Effector CD8-positive, alpha-beta T cell (primary cell): ENCODE results near the gene RAE1.
"Not testable (repeated sequence)": the region's sequence is repeated elsewhere in the genome, so short reads cannot be mapped to it uniquely, and the experiment has no call there.

Experiments
- DNase-seq: peaks from one replicate; lab custom pipeline; 2025; lab: John Stamatoyannopoulos, UW

Gene RAE1

DNA sequence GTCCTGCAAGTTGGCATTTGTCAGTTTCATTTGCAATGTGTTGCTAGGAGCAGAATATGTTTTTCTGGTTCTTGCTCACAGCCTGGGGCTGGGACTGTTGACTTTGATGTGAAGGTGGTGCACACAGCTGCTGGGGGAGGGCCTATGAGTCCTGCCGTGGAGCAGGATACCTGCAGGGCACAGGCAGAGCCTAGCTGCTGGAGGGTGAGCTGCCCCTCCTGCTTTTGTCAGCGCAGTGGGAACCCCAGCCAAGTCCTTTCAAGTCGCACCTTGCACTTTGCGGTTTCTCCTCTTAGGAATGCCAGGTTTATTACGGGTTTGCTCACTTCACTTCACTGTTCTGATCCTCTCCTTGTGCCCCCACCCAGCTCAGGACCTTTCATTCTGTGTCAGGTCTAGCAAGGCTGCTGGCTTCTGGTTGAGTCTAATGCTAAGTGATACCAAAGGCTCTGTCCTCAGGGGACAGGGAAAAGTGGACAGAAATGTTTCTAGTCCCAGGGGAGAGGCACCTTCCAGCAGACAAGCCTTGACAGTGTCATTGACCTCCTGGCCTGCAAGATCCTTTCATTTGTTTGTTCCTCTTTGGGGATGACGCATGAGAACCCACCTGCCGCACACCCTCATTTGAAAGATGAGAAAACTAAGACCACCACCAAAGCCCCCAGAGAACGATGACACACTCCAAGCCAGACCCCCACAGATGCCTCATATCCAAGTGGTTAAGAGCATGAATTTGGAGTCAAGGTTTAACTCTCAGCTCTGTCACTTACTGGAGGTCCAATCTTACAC is 24.2 kb upstream of the RAE1 start:
- no peak for DNase-seq

DNA sequence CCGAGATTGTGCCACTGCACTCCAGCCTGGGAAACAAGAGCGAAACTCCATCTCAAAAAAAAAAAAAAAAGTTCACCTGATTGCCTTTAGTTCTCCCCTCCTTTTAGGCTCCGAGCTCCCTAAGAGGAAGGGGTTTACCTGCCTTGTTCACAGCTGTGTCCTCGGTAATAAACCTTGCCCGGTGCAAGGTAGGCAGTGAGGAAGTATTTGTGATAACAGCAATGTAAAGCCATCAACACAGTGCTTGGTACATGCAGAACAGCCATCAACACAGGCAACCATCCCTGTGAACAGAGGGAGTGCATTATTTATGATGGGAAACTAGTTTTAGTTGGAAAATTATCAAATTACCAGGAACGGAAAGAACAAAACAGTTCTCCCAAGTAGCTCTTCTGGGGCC is 23.2 kb upstream of the RAE1 start:
- DNase-seq, result no peak

DNA sequence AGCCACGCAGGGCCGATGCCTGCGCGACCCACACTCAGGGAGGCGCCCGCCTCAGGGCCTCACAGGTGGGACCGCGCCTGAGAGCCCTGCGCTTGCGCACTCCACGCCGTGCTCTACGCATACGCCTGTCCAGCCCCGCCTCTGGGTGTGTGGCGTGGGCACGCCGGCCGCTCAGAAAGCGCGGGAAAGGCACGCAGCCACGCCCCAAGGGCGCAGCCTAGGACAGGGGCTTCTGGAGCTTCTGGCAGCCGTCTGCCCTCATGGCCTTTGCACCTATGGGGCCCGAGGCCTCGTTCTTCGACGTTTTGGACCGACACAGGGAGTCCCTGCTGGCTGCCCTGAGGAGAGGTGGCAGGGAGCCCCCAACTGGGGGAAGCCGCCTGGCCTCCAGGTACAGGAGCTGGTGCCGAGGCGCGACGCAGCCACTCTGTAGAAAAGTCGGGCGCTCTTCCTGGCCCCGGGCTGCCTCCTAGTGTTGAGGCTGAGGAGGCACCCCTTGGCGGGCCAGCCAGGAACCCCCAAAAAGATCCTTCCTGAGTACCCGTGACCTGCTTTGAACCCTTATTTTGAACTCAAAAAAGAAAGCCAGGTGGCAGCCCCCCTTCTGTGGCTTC is 21.3 kb upstream of the RAE1 start, which contains the start of gene SPO11:
Gene SPO11, plus strand, starts transcription at position 196 of the 614 bp plus-strand sequence. Its CDS starts 65 bp downstream, at position 261.
- DNase-seq, result no peak

DNA sequence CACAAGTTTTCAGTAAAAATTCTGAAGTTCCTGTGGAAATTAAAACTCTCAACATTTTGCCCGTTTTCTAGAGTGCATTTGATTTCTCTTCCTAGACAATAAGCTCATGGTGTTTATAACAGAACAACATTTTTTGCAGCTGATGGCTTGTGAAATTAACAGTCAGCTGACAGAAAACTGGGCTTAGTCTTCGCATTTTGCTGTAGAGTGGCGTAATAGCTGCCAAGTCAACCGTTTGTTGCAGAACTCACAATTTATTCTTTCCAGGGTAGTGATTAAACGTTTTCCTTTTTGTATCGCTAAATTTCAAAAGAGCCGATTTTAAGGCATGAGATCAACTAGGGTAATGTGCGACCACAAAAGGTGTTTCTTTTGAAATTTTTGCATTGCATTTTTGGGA is 20.1 kb upstream of the RAE1 start:
- DNase-seq, result no peak

DNA sequence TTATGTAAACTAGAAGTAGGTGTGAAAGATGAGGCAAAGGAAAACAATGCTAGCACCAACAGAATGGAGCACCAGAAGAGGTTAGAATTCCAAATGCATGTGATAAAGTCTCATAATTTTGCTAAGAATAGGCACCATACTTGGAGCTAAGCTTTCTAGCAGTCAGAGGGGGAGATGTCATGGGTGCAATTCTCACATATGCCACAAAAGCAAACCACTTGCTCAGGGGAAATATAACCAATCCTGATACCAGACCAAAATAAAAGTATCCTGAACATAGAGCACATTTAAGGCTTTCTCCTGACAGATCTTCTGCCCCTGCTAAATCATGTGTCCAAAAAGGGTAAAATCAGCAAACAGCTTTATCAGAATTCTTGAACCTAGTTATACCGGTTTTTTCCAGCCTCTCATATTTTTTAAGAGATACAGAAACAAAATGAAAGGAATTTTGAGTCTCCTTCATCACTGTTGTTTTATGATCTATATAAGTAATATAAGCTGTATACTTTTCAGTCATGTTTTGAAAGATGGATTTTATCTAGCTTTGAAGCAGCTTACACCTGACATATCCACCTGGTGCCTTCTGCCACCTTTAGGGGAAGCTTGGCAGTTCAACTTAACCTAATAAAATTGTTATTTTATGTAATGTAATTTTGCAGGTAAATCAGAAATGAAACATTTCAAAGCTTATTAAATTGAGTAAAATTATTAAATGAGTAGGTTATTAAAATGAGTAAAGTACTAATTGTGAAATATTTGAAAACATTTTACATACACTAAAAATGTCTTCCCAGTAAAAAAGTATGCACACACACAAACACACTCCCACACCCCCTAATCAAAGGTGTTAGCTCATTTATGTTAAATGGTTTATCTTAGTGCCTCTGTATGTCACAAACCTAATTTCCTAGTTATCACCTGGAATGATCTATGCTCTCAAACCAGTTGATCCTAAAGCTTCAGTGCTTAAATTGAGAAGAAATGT is 18.7 kb upstream of the RAE1 start:
- DNase-seq, result no peak

DNA sequence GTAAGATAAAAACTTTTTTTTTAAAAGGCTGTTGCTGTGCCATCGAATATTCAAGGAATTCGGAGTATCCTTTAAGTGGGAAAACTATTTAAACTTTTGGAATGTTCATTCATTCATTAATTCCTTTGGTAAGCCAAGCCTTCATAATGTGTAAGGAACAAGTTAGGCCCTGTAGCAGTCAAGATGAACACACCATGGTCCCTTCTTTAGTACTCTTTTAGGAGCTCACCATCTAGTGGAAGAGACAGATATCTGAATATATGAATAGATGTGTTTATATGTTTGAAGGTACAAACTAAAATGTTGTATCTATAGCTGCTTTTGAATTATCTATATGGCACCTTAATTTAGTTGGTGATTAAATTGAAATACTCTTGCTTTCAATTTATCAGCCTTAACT is 15.7 kb upstream of the RAE1 start:
- DNase-seq, result no peak

DNA sequence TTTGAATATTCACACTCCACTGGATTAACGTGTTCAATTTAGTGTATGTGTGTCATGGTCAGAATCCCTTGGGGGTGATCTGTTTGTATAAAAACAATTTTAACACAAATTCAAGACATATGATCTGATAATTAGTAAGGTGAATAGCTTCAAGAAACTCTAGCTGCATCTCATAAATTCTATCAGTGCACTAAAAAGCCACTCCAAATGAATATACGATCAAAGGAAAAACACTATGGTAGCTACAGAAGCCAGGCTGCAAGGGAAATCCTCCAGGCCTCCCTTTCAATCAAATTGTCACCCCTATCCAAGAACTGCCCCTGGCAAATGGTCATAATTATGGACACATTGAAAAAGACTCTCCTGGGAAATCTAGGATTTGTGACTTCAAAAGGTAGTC is 9.4 kb upstream of the RAE1 start:
- no peak for DNase-seq

DNA sequence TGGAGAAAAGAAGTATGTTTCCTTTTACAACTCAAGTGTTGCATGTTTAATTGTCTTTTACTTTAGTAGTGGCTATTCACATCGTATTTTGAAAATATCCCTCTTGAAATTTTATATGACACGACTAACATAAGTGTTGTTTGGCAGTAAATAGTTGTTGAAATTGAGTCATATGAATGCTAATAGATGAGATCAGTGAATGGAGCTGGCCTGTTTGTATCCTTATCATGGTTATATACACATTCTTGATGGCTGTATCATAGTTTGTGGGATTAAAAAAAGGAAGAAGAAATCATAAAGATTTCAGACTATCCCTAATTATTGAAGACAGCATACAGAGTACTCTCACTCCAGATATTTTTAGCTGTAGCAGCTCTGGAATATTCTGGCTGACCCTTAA is 8.2 kb upstream of the RAE1 start:
- no peak for DNase-seq

DNA sequence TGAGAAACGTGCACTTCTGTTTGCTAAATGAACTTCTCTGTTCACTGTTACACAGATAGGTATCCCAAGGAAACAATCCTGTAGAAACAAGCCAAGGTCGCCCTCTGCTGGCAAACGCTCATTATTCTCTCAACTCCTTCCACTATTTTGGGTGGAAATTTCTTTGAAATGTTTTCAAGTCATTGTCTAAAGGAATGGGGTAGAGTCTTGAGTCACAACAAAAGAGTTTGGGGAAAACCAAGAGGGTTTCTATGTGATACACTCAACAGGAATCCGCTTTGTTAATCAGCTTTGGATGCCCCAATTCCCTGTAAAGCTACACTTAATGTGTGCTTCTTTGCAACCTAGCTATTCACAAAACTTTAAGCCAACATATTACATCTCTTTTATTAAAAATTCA is 4.6 kb upstream of the RAE1 start:
- DNase-seq, result peak; percentile 39

DNA sequence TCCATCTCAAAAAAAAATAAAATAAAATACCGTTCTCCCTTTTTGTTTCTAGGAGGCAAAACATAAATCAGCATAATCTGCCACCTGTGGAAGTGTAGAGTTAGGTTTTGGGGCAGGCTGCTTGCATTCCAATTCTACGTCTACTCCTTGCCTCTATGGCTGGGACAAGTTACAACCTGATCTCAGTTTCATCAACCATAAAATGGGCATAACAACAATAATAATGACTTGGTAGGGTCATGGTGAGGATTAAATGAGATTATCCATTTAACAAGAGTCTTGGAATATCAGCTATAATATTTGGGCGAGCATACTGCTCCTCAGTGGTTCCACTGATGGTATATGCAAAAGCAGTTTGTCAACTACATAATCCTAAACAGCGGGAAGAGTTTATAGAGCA is 3.7 kb upstream of the RAE1 start:
- no peak for DNase-seq

DNA sequence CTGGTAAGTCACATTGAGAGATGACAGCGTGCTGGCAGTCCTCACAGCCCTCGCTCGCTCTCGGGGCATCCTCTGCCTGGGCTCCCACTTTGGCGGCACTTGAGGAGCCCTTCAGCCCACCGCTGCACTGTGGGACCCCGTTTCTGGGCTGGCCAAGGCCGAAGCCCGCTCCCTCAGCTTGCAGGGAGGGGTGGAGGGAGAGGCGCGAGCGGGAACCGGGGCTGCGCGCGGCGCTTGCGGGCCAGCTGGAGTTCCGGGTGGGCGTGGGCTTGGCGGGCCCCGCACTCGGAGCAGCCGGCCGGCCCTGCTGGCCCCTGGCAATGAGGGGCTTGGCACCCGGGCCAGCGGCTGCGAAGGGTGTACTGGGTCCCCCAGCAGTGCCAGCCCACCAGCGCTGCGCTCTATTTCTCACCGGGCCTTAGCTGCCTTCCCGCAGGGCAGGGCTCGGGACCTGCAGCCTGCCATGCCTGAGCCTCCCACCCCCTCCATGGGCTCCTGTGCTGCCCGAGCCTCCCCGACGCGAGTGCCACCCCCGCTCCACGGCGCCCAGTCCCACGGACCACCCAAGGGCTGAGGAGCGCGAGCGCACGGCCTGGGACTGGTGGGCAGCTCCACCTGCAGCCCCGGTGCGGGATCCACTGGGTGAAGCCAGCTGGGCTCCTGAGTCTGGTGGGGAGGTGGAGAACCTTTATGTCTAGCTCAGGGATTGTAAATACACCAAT is 2.7 kb upstream of the RAE1 start:
- not testable (repeated sequence) for DNase-seq

DNA sequence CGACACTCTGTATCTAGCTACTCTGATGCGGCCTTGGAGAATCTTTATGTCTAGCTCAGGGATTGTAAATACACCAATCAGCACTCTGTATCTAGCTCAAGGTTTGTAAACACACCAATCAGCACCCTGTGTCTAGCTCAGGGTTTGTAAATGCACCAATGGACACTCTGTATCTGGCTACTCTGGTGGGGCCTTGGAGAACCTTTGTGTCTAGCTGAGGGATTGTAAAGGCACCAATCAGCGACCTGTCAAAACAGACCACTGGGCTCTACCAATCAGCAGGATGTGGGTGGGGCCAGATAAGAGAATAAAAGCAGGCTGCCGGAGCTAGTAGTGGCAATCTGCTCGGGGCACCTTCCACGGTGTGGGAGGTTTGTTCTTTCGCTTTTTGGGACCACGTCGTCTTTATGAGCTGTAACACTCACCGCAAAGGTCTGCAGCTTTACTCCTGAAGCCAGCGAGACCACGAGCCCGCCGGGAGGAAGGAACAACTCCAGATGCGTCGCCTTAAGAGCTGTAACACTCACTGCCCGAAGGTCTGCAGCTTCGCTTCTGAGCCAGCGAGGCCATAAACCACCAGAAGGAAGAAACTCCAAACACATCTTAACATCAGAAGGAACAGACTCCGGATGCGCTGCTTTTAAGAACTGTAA is 2.0 kb upstream of the RAE1 start:
- not testable (repeated sequence) for DNase-seq

DNA sequence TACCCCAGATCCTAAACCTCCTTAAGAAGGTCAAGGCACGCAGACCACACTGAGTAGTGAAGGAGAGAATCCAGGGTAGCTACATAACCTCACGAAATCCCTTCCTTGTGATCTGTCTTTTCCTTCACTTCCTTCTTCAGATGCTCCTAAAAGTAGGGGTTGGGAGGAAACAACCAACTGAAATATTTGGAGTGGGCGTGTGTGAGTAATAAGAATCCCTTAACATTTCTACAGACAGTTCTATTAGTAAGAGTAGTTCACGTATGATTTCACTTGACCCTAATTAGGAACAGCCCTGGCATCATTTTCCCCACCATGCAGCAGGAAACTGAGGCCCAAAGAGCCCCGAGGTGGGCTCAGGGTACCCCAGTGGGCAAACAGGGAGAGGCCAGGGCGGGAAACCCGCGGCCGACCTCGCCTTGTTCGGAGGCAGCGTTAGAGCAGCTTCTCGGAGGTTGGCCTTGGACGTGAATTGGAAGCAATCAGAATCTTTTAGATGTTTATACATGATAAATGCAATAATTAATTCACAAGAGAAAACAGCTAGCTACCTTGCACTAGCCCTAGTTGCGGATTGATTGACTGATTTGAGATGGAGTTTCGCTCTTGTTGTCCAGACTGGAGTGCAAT is 859 bp upstream of the RAE1 start:
- DNase-seq, result no peak

DNA sequence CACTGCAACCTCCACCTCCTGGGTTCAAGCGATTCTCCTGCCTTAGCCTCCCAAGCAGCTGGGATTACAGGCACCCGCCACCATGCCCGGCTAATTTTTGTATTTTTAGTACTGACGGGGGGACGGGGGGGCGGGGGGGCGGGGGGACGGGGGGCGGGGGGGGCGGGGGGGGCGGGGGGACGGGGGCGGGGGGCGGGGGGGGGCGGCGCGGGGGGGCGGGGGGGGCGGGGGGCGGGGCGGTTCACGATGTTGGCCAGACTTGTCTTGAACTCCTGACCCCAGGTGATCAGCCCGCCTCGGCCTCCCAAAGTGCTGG is 371 bp upstream of the RAE1 start:
- not testable (repeated sequence) for DNase-seq

DNA sequence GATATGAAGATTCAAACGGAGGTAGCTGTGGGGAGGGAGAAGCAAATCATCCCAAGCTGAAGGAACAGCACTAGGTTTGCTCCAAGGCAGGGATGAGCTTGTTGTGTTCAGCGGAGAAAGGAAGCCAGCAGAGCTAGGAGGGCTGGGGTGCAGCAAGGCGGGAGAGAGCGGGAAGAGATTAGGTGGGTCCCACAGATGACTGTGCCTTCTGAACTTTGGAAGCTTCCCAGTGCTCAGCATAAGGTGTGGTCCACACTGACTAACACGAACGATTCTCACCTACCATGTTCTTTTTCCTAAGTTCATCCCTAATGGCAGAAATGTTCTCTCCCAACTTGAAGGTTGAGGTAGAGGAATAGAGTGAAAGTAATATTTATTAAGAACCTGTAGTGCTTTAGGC is 1.2 kb downstream of the RAE1 start:
- no peak for DNase-seq

DNA sequence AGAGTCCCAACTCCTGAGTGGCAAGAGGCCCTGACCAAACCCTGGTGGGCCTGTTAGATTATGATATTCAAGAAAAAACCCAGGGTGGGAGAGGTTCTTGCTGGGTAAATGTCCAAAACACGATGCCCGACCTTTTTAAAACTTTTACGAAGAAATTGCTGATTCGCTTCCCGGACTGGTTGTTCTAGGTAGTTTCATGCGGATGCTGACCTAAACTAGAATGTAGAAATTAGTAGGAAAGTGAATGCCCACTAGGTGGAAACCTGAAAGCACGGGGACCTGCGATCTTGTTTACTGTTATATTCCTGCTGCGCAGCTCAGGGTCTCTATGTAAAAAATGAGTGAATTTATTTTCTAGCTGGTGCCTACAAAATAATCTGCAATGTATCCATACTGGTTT is 2.3 kb downstream of the RAE1 start:
- DNase-seq, result no peak

DNA sequence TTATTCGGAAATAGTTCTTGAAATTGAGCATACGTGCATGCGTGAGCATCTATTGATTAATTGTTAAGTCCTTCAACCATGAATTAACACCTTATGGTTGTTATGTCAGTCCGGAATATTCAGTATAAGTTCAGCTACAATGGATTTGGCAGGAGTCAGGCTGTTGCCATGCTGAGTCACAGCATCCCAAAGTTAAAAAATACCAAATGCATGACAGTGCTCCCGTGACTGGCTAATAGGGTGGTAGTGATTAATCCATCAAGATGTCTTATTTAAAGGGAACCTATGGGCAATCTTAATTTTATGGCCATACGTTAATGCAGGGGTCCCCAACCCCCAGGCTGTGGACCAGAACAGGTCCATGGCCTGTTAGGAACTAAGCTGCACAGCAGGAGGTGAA is 10.5 kb downstream of the RAE1 start:
- no peak for DNase-seq

DNA sequence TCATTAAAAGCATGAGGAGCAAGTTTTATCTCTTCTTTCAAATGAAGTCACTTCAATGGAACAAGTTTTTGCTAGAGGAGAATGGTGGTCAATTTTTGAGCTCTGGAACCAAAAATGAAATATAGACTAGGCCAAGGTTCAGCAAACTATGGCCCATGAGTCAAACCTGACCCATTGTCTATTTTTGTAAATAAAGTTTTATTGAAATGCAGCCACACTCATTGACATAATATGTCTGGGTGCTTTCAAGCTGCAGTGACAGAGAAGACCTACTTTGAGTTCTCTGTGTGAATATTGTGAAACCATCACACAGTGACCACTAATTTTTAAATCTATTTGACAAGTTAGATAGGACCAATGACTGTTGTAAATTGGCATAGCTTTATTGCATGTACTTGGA is 13.4 kb downstream of the RAE1 start:
- DNase-seq, result no peak

DNA sequence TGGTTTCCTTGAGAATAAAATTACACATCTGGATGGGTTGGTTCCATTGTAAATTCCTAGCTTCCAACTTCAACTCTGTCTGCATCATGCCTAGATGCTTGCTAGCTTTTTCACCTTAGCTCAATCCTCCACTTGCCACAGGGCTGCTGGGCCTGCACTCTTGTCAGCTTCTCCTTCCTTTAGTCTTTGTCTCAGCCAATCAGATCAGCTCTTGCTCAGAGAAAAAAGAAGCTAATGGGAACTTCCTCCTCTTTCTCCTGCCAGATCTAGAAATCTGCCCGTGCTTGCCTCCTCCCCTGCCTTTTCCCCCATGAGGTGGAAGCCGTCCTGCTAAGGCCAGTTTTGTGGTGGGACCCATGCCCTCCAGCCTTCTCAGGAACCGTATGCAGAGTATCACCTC is 18.5 kb downstream of the RAE1 start:
- DNase-seq, result no peak

DNA sequence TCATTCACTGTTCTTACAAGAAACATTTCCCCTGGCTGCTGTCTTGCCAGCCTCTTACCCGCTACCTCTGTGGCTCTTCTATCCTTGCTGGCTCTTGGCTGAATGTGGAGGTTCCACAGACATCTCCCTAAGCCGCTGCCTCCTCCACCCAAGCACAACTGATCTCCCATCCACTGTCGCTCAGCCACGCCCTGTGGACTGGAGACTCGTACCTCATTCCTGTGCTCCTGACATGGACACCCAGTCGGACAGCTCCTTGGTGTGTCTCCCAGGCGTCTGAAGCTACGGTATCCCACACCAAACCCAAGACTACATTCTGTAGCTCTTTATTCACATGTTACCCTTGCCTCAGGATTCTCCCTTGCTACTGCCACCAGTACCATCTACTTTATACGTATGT is 19.3 kb downstream of the RAE1 start:
- DNase-seq, result no peak

DNA sequence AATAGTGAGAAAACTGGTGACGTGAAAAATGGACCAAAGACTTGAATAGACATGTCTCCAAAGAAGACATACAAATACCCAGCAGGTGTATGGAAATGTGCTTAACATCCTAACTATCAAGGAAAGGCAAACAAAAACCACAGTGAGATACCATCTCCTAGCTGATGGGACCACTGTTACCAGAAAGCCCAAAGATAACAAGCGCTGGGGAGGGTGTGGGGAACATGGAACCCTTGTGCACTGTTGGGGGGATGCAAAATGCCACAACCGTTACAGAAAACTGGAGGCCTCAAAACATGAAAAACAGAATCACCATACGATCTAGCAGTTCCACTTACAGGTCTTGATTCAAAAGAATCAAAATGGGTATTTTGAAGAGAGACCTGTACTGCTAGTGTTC is 20.3 kb downstream of the RAE1 start:
- DNase-seq, result no peak
